ENCODE data around the gene LGALS3BP. TPM values are rescaled to one million over a fixed set of nuclear protein-coding genes. Genes with fewer than 3 reads are reported as not detected.

Gene LGALS3BP
- total and polyA plus RNA-seq, 4 donors, result 183 to 479 (median 245) TPM

DNA sequence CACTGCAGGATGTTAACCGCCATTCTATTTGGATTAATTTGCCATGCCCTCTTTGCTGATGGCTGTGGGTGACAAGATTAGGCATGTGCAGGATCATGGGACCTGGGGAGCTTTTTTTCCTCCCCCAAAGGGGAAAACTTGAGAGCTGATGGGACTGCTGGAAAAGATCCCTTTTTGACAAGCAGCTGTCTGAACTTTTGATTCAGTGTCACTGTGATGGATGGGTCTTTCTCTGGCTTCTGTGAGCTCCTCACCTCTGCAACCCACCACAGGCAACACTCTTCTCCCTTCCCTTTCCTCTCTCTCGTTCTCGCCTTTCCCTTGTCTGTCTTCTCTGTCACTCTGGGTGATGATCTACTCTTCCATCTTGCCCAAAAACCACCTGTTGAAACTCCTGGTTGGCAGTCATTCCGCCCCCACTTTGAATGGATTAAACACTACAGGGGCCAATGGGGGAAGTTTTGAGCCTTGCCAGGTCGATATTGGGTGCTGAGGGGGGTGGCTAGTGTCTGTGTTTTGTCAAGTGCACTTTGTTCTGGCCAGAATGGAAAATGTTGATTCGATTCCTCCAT lies 32.9 kb upstream of the LGALS3BP start:
- Histone ChIP-seq H3K27me3 (ENCODE audit: control insufficient read depth in 3 of 3, insufficient read depth in 3 of 3, low read length in 2 of 3) (no peaks in the 10 kb centered on the region), H3K36me3 (ENCODE audit: control insufficient read depth in 4 of 4, insufficient read depth in 4 of 4, low read length in 4 of 4) (no peaks in the 10 kb centered on the region), H3K9me3 (ENCODE audit: control insufficient read depth in 4 of 4, insufficient read depth in 3 of 4, low read length in 3 of 4) (no peaks in the 10 kb centered on the region), H3K9ac (ENCODE audit: insufficient read depth in 1 of 2, low read length in 2 of 2) (no peak overlapping the region), H3K4me3 (no peak overlapping the region), H3K27ac (ENCODE audit: low read depth in 1 of 2, low read length in 1 of 2) (no peak overlapping the region), H3K4me1 (ENCODE audit: control insufficient read depth in 5 of 5, insufficient read depth in 5 of 5, low read length in 5 of 5) (peaks cover 0 to 19% (median 11%) of the 10 kb centered on the region in 5 donors)
- TF ChIP-seq, protein P1, sequence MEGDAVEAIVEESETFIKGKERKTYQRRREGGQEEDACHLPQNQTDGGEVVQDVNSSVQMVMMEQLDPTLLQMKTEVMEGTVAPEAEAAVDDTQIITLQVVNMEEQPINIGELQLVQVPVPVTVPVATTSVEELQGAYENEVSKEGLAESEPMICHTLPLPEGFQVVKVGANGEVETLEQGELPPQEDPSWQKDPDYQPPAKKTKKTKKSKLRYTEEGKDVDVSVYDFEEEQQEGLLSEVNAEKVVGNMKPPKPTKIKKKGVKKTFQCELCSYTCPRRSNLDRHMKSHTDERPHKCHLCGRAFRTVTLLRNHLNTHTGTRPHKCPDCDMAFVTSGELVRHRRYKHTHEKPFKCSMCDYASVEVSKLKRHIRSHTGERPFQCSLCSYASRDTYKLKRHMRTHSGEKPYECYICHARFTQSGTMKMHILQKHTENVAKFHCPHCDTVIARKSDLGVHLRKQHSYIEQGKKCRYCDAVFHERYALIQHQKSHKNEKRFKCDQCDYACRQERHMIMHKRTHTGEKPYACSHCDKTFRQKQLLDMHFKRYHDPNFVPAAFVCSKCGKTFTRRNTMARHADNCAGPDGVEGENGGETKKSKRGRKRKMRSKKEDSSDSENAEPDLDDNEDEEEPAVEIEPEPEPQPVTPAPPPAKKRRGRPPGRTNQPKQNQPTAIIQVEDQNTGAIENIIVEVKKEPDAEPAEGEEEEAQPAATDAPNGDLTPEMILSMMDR (IDR thresholded peaks at IDR 0.05; ENCODE audit: control extremely low read depth, extremely low read depth), result no peak
- 76 to 87% methylated on average over 6 of the region's 6 CpGs for WGBS, 2 donors
- ATAC-seq (ENCODE audit: insufficient read depth, low FRiP score) (no peak), DNase-seq (no peak)

DNA sequence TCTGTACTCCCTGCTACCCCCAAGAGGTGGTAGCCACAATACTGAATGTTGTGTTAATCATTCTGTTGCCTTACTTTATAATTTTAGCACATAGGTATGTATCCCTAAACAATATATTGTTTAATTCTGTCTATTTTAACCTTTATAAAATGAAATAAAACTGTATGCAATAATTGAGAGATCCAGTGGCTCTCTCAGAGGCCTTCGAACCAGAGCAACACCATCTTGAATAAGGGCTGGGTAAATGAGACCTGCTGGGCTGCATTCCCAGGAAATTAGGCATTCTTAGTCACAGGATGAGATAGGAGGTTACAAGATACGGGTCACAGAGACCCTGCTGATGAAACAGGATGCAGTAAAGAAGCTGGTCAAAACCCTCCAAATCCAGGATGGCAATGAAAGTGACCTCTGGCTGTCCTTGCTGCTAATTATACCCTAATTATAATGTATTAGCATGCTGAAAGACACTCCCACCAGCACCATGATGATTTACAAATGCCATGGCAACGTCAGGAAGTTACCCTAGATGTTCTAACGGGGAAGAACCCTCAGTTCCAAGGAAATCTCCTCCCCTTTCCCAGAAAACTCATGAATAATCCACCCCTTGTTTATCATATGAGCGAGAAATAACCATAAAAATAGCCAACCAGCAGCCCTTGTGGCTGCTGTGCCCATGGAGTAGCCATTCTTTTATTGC lies 31.9 kb upstream of the LGALS3BP start:
- peaks cover 0 to 4% (median under 1%) of the 10 kb centered on the region in 4 donors for H3K36me3 ChIP-seq (ENCODE audit: control insufficient read depth in 4 of 4, insufficient read depth in 4 of 4, low read length in 4 of 4)
- no peaks in the 10 kb centered on the region for H3K27me3 ChIP-seq (ENCODE audit: control insufficient read depth in 3 of 3, insufficient read depth in 3 of 3, low read length in 2 of 3)
- ATAC-seq (ENCODE audit: insufficient read depth, low FRiP score) (no peak), DNase-seq (no peak)
- peaks cover 0 to 20% (median 14%) of the 10 kb centered on the region in 5 donors for H3K4me1 ChIP-seq (ENCODE audit: control insufficient read depth in 5 of 5, insufficient read depth in 5 of 5, low read length in 5 of 5)
- no peak overlapping the region for H3K4me3 ChIP-seq
- H3K27ac ChIP-seq (ENCODE audit: low read depth in 1 of 2, low read length in 1 of 2), result no peak overlapping the region
- TF ChIP-seq, protein P1 (IDR thresholded peaks at IDR 0.05; ENCODE audit: control extremely low read depth, extremely low read depth), result no peak
- H3K9me3 ChIP-seq (ENCODE audit: control insufficient read depth in 4 of 4, insufficient read depth in 3 of 4, low read length in 3 of 4), result no peaks in the 10 kb centered on the region
- 71 to 79% methylated on average over 5 of the region's 5 CpGs for whole genome bisulfite sequencing, 2 donors
- H3K9ac ChIP-seq (ENCODE audit: insufficient read depth in 1 of 2, low read length in 2 of 2), result no peak overlapping the region

DNA sequence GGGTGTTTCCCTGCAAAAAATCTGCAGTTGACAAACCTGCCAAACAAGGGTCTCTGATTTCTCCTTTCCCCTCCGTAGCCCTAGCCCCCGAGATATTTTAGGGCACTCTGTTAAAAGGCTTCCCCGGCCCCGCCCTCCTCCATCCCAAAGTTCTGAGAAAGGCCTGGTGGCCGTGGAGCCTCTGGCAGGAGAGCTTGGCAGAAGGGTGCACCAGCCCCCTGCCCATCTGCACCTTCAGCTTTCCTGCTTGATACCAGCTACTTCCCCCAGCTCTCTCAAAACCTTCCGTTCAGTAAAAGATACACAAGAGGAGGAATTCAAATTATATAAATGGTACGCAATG lies 30.6 kb upstream of the LGALS3BP start:
- H3K36me3 ChIP-seq (ENCODE audit: control insufficient read depth in 4 of 4, insufficient read depth in 4 of 4, low read length in 4 of 4), result peaks cover 0 to 5% (median 4%) of the 10 kb centered on the region in 4 donors
- peak overlapping the region in 1 of 2 donors; percentile 78 for H3K27ac ChIP-seq (ENCODE audit: low read depth in 1 of 2, low read length in 1 of 2)
- TF ChIP-seq, protein P1 (IDR thresholded peaks at IDR 0.05; ENCODE audit: control extremely low read depth, extremely low read depth), result no peak
- WGBS, 2 donors, result 53 to 66% methylated on average over 7 of the region's 7 CpGs
- H3K4me1 ChIP-seq (ENCODE audit: control insufficient read depth in 5 of 5, insufficient read depth in 5 of 5, low read length in 5 of 5), result peaks cover 0 to 26% (median 19%) of the 10 kb centered on the region in 5 donors
- H3K9ac ChIP-seq (ENCODE audit: insufficient read depth in 1 of 2, low read length in 2 of 2), result peak overlapping the region; percentile 11 to 65
- H3K27me3 ChIP-seq (ENCODE audit: control insufficient read depth in 3 of 3, insufficient read depth in 3 of 3, low read length in 2 of 3), result no peaks in the 10 kb centered on the region
- H3K4me3 ChIP-seq, result no peak overlapping the region
- no peak for ATAC-seq (ENCODE audit: insufficient read depth, low FRiP score)
- no peaks in the 10 kb centered on the region for H3K9me3 ChIP-seq (ENCODE audit: control insufficient read depth in 4 of 4, insufficient read depth in 3 of 4, low read length in 3 of 4)
- DNase-seq, result no peak
